ENCODE data around the gene TRIM7. TPM values are rescaled to one million over a fixed set of nuclear protein-coding genes. Genes with fewer than 3 reads are reported as not detected.

The TRIM7 gene
- total and polyA plus RNA-seq, 9 of the 15 experiments (the other 6 are each of a cell fraction or from before 2014, with no cell fraction given), result 2.6 to 14.9 (median 8.9) TPM

GRCh38 chr5:181222630-181223057 lies 17.6 kb upstream of the TRIM7 start (continued):
- TF ChIP-seq MLLT1 (IDR thresholded peaks at IDR 0.05) (peak in 1 of 2 experiments; percentile 46; a peak in 1 of 4 replicates), ETV6 (IDR thresholded peaks at IDR 0.05; ENCODE audit: borderline replicate concordance in 1 of 2, low read depth in 2 of 2, low read length in 1 of 2) (no peak), ETV6 (CRISPR knock-in tag; IDR thresholded peaks at IDR 0.05; ENCODE audit: borderline replicate concordance) (0 out of 2 replicates have a peak, but pooled peaks have one; percentile 40), NEUROD1 (IDR thresholded peaks at IDR 0.05; ENCODE audit: borderline replicate concordance, low read depth, low read length, partially characterized antibody) (peak; percentile 5), ARID3B (CRISPR knock-in tag; IDR thresholded peaks at IDR 0.05; ENCODE audit: borderline replicate concordance) (no peak), TAF15 (IDR thresholded peaks at IDR 0.05; ENCODE audit: low read depth, low read length) (no peak), MTA3 (IDR thresholded peaks at IDR 0.05; ENCODE audit: borderline replicate concordance) (no peak), HNRNPH1 (optimal IDR thresholded peaks at IDR 0.05; ENCODE audit: low read depth, low read length) (no peak), REST (IDR thresholded peaks at IDR 0.05; ENCODE audit: borderline replicate concordance) (no peak), REST (CRISPR knock-in tag; IDR thresholded peaks at IDR 0.05; ENCODE audit: low read depth) (no peak), ZNF740 (CRISPR knock-in tag; IDR thresholded peaks at IDR 0.05) (peak; percentile 28), ZNF740 (tag; IDR thresholded peaks at IDR 0.05) (no peak)
